H1 (cell line): Measurements from ENCODE around the gene RYK. TPM values are rescaled to one million over a fixed set of nuclear protein-coding genes. Genes with fewer than 3 reads are reported as not detected.

Experiments
- CTCF ChIA-PET: fragments of 300-600 bp; sonication (Branson Sonifier 250); formaldehyde crosslinking; loops from one replicate; lab custom pipeline; 2021; ENCODE audit not compliant: partially characterized antibody; lab: Charles Lee
- POLR2A ChIA-PET: fragments of 300-600 bp; sonication (Branson Sonifier 250); formaldehyde crosslinking; loops from one replicate; lab custom pipeline; 2021; ENCODE audit warnings: inconsistent platforms; ENCODE audit not compliant: partially characterized antibody; lab: Charles Lee
- DNase-seq, 2 experiments: peaks; one replicate each; pipeline versions ENCODE4 v3.0.0 to v3.0.0-alpha.2; 2010 to 2022; ENCODE audit warnings: low spot score in 2 of 2, low read depth in 1 of 2, mixed read lengths in 1 of 2
- FAIRE-seq: peaks from 2 replicates; lab custom pipeline; 2011; peaks lifted over from hg19 to GRCh38; lab: Jason Lieb, UNC
- H2AFZ ChIP-seq: 2 replicates; pipeline ENCODE4 v1.8.1; 2012; ENCODE audit warnings: low read length, inconsistent platforms
- H2AK5ac ChIP-seq: 2 replicates; pipeline ENCODE4 v1.6.1; 2013; ENCODE audit warnings: low read depth, low read length
- H2BK120ac ChIP-seq: replicated peaks from 2 replicates; pipeline ENCODE3; 2013; ENCODE audit warnings: low read depth, low read length, inconsistent platforms
- H2BK12ac ChIP-seq: 2 replicates; pipeline ENCODE4 v1.6.1; 2013; ENCODE audit warnings: low read depth, low read length
- H2BK15ac ChIP-seq: 2 replicates; pipeline ENCODE4 v1.6.1; 2013; ENCODE audit warnings: low read length
- H2BK20ac ChIP-seq: 2 replicates; pipeline ENCODE4 v1.6.1; 2013; ENCODE audit warnings: low read length
- H2BK5ac ChIP-seq: 2 replicates; pipeline ENCODE4 v1.6.1; 2013; ENCODE audit warnings: low read depth, low read length
- H3K14ac ChIP-seq: 2 replicates; pipeline ENCODE4 v1.6.1; 2013; ENCODE audit warnings: inconsistent platforms; ENCODE audit not compliant: insufficient read length
- H3K18ac ChIP-seq: 2 replicates; pipeline ENCODE4 v1.6.1; 2013; ENCODE audit warnings: low read length; ENCODE audit errors: extremely low read depth
- H3K23ac ChIP-seq: 2 replicates; pipeline ENCODE4 v1.6.1; 2013; ENCODE audit warnings: inconsistent platforms; ENCODE audit not compliant: insufficient read length
- H3K23me2 ChIP-seq: 2 replicates; pipeline ENCODE4 v1.6.1; 2013; ENCODE audit warnings: low read depth, low read length
- H3K27ac ChIP-seq: 2 replicates; pipeline ENCODE4 v1.6.1; 2011; ENCODE audit warnings: low read depth, low read length, inconsistent platforms
- H3K27me3 ChIP-seq, 4 experiments: replicated peaks in 1 of 4; 1 replicate in 1 of 4; 2 replicates in 3 of 4; pipeline versions ENCODE4 v1.6.1 to v1.8.1; 2011 to 2013; ENCODE audit warnings: low read length in 3 of 4, mild to moderate bottlenecking in 3 of 4, inconsistent platforms in 2 of 4, mixed read lengths in 2 of 4, moderate library complexity in 1 of 4; ENCODE audit not compliant: control insufficient read depth in 3 of 4, insufficient read depth in 3 of 4; ENCODE audit errors: extremely low read depth in 1 of 4
- H3K36me3 ChIP-seq, 4 experiments: 2 replicates each; pipeline versions ENCODE4 v1.6.1 to v1.8.1; 2011 to 2013; ENCODE audit warnings: mild to moderate bottlenecking in 4 of 4, low read length in 3 of 4, moderate library complexity in 2 of 4, control low read depth in 1 of 4, inconsistent platforms in 1 of 4; ENCODE audit not compliant: insufficient read depth in 4 of 4, control insufficient read depth in 2 of 4
- H3K4ac ChIP-seq: replicated peaks from 2 replicates; pipeline ENCODE3; 2013; ENCODE audit warnings: low read length, low read depth, mixed read lengths, inconsistent platforms; ENCODE audit not compliant: insufficient read length
- H3K4me1 ChIP-seq, 4 experiments: replicated peaks in 1 of 4; 1 replicate in 1 of 4; 2 replicates in 3 of 4; pipeline versions ENCODE4 v1.6.1 to v1.8.1; 2011 to 2013; ENCODE audit warnings: low read length in 3 of 4, inconsistent platforms in 2 of 4, mixed read lengths in 1 of 4; ENCODE audit not compliant: insufficient read depth in 4 of 4, control insufficient read depth in 3 of 4
- H3K4me2 ChIP-seq, 2 experiments: 2 replicates each; pipeline versions ENCODE4 v1.6.1 to v1.8.1; 2011 to 2013; ENCODE audit warnings: low read depth in 2 of 2, low read length in 2 of 2, control low read depth in 1 of 2, inconsistent platforms in 1 of 2, mild to moderate bottlenecking in 1 of 2; ENCODE audit not compliant: insufficient read depth in 1 of 2
- H3K4me3 ChIP-seq, 4 experiments: fragments of 200-600, 300-600 bp in 1 of 4; sonication (generic), shearing (Covaris generic), sonication (Bioruptor Twin) in 1 of 4; 2 replicates each; pipeline versions ENCODE4 v1.5.1 to v1.8.1; 2011 to 2016; ENCODE audit warnings: low read length in 4 of 4, low read depth in 3 of 4, control low read depth in 2 of 4, inconsistent platforms in 2 of 4, mild to moderate bottlenecking in 2 of 4, mixed read lengths in 1 of 4, moderate library complexity in 1 of 4; ENCODE audit not compliant: insufficient read depth in 2 of 4; ENCODE audit errors: extremely low read depth in 1 of 4
- H3K56ac ChIP-seq: replicated peaks from 2 replicates; pipeline ENCODE3; 2013; ENCODE audit warnings: low read depth, mild to moderate bottlenecking, mixed read lengths, low read length, inconsistent platforms; ENCODE audit not compliant: insufficient read length
- H3K79me1 ChIP-seq: 2 replicates; pipeline ENCODE4 v1.6.1; 2013; ENCODE audit warnings: low read depth, low read length, control low read depth
- H3K79me2 ChIP-seq, 2 experiments: 2 replicates each; pipeline versions ENCODE4 v1.6.1 to v1.8.1; 2012 to 2013; ENCODE audit warnings: low read length in 2 of 2, mild to moderate bottlenecking in 2 of 2, inconsistent platforms in 1 of 2; ENCODE audit not compliant: insufficient read depth in 2 of 2, control insufficient read depth in 1 of 2
- H3K9ac ChIP-seq, 4 experiments: replicated peaks in 1 of 4; 1 replicate in 1 of 4; 2 replicates in 3 of 4; pipeline versions ENCODE4 v1.6.1 to v1.8.1; 2011 to 2013; ENCODE audit warnings: low read depth in 3 of 4, low read length in 3 of 4, control low read depth in 2 of 4, mild to moderate bottlenecking in 2 of 4, moderate library complexity in 2 of 4, inconsistent platforms in 1 of 4; ENCODE audit errors: extremely low read depth in 1 of 4
- H3K9me3 ChIP-seq, 2 experiments: 2 replicates each; pipeline versions ENCODE4 v1.6.1 to v1.8.1; 2012 to 2013; ENCODE audit warnings: mild to moderate bottlenecking in 2 of 2, moderate library complexity in 2 of 2, control low read depth in 1 of 2, inconsistent platforms in 1 of 2, low read depth in 1 of 2, low read length in 1 of 2, mixed read lengths in 1 of 2; ENCODE audit not compliant: insufficient read depth in 2 of 2
- H4K20me1 ChIP-seq, 2 experiments: replicated peaks in 1 of 2; 2 replicates each; pipeline versions ENCODE3 to v1.8.1; 2011 to 2013; ENCODE audit warnings: inconsistent platforms in 2 of 2, low read length in 2 of 2, mild to moderate bottlenecking in 1 of 2; ENCODE audit not compliant: insufficient read depth in 2 of 2, control insufficient read depth in 1 of 2
- H4K5ac ChIP-seq: 2 replicates; pipeline ENCODE4 v1.6.1; 2013; ENCODE audit warnings: low read length, low read depth, mixed read lengths, inconsistent platforms; ENCODE audit not compliant: insufficient read length
- H4K8ac ChIP-seq: 2 replicates; pipeline ENCODE4 v1.8.0; 2013; ENCODE audit warnings: mild to moderate bottlenecking, moderate library complexity, low read length, inconsistent platforms; ENCODE audit not compliant: insufficient read depth; ENCODE audit errors: extremely low read depth
- H4K91ac ChIP-seq: replicated peaks from 2 replicates; pipeline ENCODE3; 2013; ENCODE audit warnings: low read length, mixed read lengths, inconsistent platforms; ENCODE audit not compliant: insufficient read length
- CEBPB ChIP-seq: IDR thresholded peaks from 2 replicates; pipeline ENCODE4 v1.6.1; 2012; ENCODE audit warnings: low read depth, low read length
- RFX5 ChIP-seq: IDR thresholded peaks from 2 replicates; pipeline ENCODE4 v1.6.1; 2011; ENCODE audit warnings: low read depth, low read length, improper control_type of control experiment, borderline replicate concordance
- TEAD4 ChIP-seq: IDR thresholded peaks from 2 replicates; pipeline ENCODE4 v1.6.1; 2012; ENCODE audit warnings: low read depth, low read length, inconsistent platforms, mixed read lengths
- WGBS, 2 experiments: shearing (Covaris generic) in 1 of 2; methylation state at CpG; one replicate each; pipeline versions ENCODE4 v1.1.6 to v1.1.7; 2013 to 2015; ENCODE audit warnings: low lambda C conversion rate in 2 of 2, mixed read lengths in 2 of 2, inconsistent platforms in 1 of 2, low coverage in 1 of 2, missing lambda C conversion rate in 1 of 2; ENCODE audit not compliant: insufficient replicate concordance in 2 of 2, insufficient coverage in 1 of 2, insufficient read length in 1 of 2; ENCODE audit errors: extremely low coverage in 1 of 2, missing lambda C conversion rate in 1 of 2; 5-methylcytosine and 5-hydroxymethylcytosine counted together
- polyA plus RNA-seq, 7 experiments: library from polyadenylated mRNA; depleted of rRNA in 3 of 7; stranded (reverse) in 5 of 7; unstranded in 2 of 7; fragments of >200 nt in 5 of 7; fragments of 200-250 nt in 2 of 7; gene quantifications; 1 replicate in 5 of 7; 2 replicates in 1 of 7; 4 replicates in 1 of 7; pipeline versions ENCODE4 v1.2.1 to v1.2.3, GENCODE V29; 2011 to 2013; ENCODE audit warnings: missing spikeins in 2 of 7, mixed read lengths in 2 of 7
- total RNA-seq: library from RNA; stranded (reverse); fragmentation: NEBNext Ultra II Directional; extraction: Animal tissue kit (Norgen Biotek cat#: 25700); gene quantifications from 2 replicates; pipeline ENCODE4 v1.2.1, GENCODE V29; 2021

RYK gene
- total and polyA plus RNA-seq, 2 of the 8 experiments (the other 6 are each of a cell fraction or from before 2014, with no cell fraction given), result 30.5 to 63.8 TPM

DNA sequence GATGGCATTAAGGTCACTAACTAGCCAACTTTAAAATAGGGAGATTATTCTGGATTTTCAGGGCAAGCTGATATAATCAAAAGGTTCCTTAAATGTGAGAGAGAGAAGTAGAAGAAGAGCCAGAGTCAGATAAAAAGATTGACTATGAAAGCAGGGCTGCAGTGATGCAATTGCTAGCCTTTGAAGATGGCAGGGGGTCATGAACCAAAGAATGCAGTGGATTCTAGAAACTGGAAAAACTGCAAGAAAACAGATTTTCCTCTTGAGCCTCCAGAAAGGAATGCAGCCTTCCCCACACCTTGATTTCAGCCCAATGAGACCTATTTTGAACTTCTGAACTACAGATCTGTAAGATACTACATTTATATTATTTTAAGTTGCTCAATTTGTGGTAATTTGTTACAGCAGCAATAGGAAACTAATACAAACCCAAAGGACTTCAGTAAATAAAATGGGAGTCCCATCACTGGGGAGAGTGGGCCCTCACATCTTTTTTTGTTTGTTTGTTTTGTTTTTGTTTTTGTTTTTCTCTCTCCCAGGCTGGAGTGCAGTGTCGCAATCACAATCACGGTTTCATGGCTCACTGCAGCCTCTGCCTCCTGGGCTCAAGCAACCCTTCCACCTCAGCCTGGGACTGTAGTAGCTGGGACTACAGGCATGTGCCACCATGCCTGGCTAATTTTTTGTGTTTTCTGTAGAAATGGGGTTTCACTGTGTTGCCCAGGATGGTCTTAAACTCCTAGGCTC is 31.4 kb upstream of the RYK start:
- H3K18ac ChIP-seq, result no peak overlapping the region
- no peak overlapping the region for H2BK120ac ChIP-seq
- H3K36me3 ChIP-seq, result no peaks in the 10 kb centered on the region
- DNase-seq (peak in 1 of 2 experiments; percentile 19), FAIRE-seq (no peak)
- no peak overlapping the region for H2BK20ac ChIP-seq
- H2BK5ac ChIP-seq, result no peak overlapping the region
- no peak overlapping the region for H3K4ac ChIP-seq
- TF ChIP-seq RFX5 (no peak), CEBPB (peak; percentile 91), TEAD4 (0 out of 2 replicates have a peak, but pooled peaks have one; percentile 6)
- H3K27ac ChIP-seq, result no peak overlapping the region
- no peak overlapping the region for H2AK5ac ChIP-seq
- no peak overlapping the region for H3K9ac ChIP-seq
- 100% methylated on average over 2 of the region's 2 CpGs; no CpG with 5 or more reads in 1 of the 2 experiments for WGBS, 2 experiments
- no peak overlapping the region for H4K8ac ChIP-seq
- H3K23ac ChIP-seq, result no peak overlapping the region
- no peak overlapping the region for H3K56ac ChIP-seq
- no peak overlapping the region for H3K14ac ChIP-seq
- no peaks in the 10 kb centered on the region for H3K4me1 ChIP-seq
- H2BK15ac ChIP-seq, result no peak overlapping the region
- no peaks in the 10 kb centered on the region for H3K9me3 ChIP-seq
- no peaks in the 10 kb centered on the region for H3K27me3 ChIP-seq
- ChIA-PET POLR2A (interaction anchor here (0.9 kb wide), 1 partner anchor 63 kb away, joined by 3 read pairs; no protein-coding TSS in a partner anchor), CTCF (interaction anchor here (3.7 kb wide), 1 partner anchor 70 kb away, joined by 17 read pairs; no protein-coding TSS in a partner anchor)
- H3K79me2 ChIP-seq, result no peaks in the 10 kb centered on the region
- no peaks in the 10 kb centered on the region for H3K23me2 ChIP-seq
- H4K20me1 ChIP-seq, result no peaks in the 10 kb centered on the region
- no peak overlapping the region for H4K91ac ChIP-seq
- no peak overlapping the region for H3K4me3 ChIP-seq
- no peak overlapping the region for H3K4me2 ChIP-seq
- H2AFZ ChIP-seq, result no peak overlapping the region
- H4K5ac ChIP-seq, result no peak overlapping the region
- no peak overlapping the region for H2BK12ac ChIP-seq
- no peaks in the 10 kb centered on the region for H3K79me1 ChIP-seq
